Smooth muscle cell (in vitro differentiated cells): ENCODE measurements around the gene ADGRF1. TPM values are rescaled to one million over a fixed set of nuclear protein-coding genes. Genes with fewer than 3 reads are reported as not detected.

Experiments used
- DNase-seq: peaks from one replicate; lab custom pipeline; 2025; ENCODE audit not compliant: unreplicated experiment; lab: John Stamatoyannopoulos, UW
- H2AFZ ChIP-seq: fragments of 200-600 bp; sonication (generic); 2 replicates; pipeline ENCODE4 v1.6.0; 2016; ENCODE audit warnings: antibody characterized with exemption, low read depth, mild to moderate bottlenecking
- H3F3A ChIP-seq: fragments of 200-600 bp; sonication (generic); 2 replicates; pipeline ENCODE4 v1.6.0; 2017; ENCODE audit warnings: antibody characterized with exemption, low read depth
- H3K27ac ChIP-seq: fragments of 200-600 bp; sonication (generic); 2 replicates; pipeline ENCODE4 v1.5.1; 2016; ENCODE audit warnings: low read depth, mild to moderate bottlenecking
- H3K27me3 ChIP-seq: fragments of 200-600 bp; sonication (generic); 2 replicates; pipeline ENCODE4 v1.6.1; 2016; ENCODE audit warnings: low read depth, mild to moderate bottlenecking
- H3K36me3 ChIP-seq: fragments of 200-600 bp; sonication (generic); 2 replicates; pipeline ENCODE4 v1.5.1; 2016; ENCODE audit warnings: low read depth
- H3K4me1 ChIP-seq: fragments of 200-600 bp; sonication (generic); 2 replicates; pipeline ENCODE4 v1.5.1; 2016; ENCODE audit warnings: low read depth
- H3K4me2 ChIP-seq: fragments of 200-600 bp; sonication (generic); 2 replicates; pipeline ENCODE4 v1.6.0; 2016; ENCODE audit warnings: mild to moderate bottlenecking
- H3K4me3 ChIP-seq: fragments of 200-600 bp; sonication (generic); 2 replicates; pipeline ENCODE4 v1.5.1; 2016; ENCODE audit warnings: mild to moderate bottlenecking
- H3K79me2 ChIP-seq: fragments of 200-600 bp; sonication (generic); 2 replicates; pipeline ENCODE4 v1.6.0; 2016; ENCODE audit warnings: low read depth, mild to moderate bottlenecking
- H3K9ac ChIP-seq: fragments of 200-600 bp; sonication (generic); 2 replicates; pipeline ENCODE4 v1.6.0; 2016; ENCODE audit warnings: low read depth
- H3K9me3 ChIP-seq: fragments of 200-600 bp; sonication (generic); replicated peaks from 2 replicates; pipeline ENCODE4 v1.5.1; 2016; ENCODE audit warnings: low read depth
- H4K20me1 ChIP-seq: fragments of 200-600 bp; sonication (generic); 2 replicates; pipeline ENCODE4 v1.6.0; 2016; ENCODE audit warnings: low read depth
- WGBS: methylation state at CpG from one replicate; pipeline ENCODE4 v1.1.7; 2016; ENCODE audit warnings: low lambda C conversion rate; 5-methylcytosine and 5-hydroxymethylcytosine counted together
- polyA plus RNA-seq: library from polyadenylated mRNA; unstranded; fragments of >200 nt; fragmentation: Nextera tagmentation; extraction: Ambion mirVana; gene quantifications from 2 replicates; pipeline ENCODE4 v1.2.1, GENCODE V29; 2016
- total RNA-seq: library from RNA; depleted of rRNA; stranded (reverse); fragments of >200 nt; gene quantifications from 2 replicates; pipeline ENCODE4 v1.2.3, GENCODE V29; 2014
- TF ChIP-seq, protein P1 (sequence below): fragments of 200-600 bp; sonication (generic); IDR thresholded peaks from 2 replicates; pipeline ENCODE4 v1.5.1; 2017; ENCODE audit warnings: borderline replicate concordance, mild to moderate bottlenecking, antibody characterized with exemption; ENCODE audit not compliant: insufficient read depth, poor library complexity, severe bottlenecking

Gene ADGRF1
- total and polyA plus RNA-seq, 2 experiments from 2014 or later: not detected

DNA sequence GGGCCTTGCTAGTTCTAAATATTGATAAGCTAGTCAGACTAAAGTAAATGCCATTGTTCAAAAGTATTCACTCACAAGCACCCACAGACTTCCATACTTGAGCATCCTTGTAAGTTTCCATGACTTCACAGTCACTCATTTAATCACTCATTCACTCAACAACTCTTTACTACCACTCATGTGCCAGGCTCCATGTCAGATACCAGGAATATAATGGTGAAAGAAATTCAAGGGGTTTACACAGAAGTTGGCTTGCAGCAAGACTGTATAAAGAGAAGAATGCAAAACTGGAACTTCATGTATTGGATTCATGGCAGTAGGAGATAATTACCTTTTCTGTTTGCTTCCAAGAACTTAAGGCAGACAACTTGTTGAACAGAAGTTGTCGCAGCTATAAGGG is 36.6 kb downstream of the ADGRF1 start:
- Histone ChIP-seq H3K79me2 (no peaks in the 10 kb centered on the region), H2AFZ (no peak overlapping the region), H4K20me1 (no peaks in the 10 kb centered on the region), H3K27me3 (peaks cover 1% of the 10 kb centered on the region), H3K4me2 (no peak overlapping the region), H3K4me3 (no peak overlapping the region), H3K36me3 (no peaks in the 10 kb centered on the region), H3K9ac (no peak overlapping the region), H3K9me3 (no peaks in the 10 kb centered on the region), H3K27ac (no peak overlapping the region), H3F3A (no peaks in the 10 kb centered on the region), H3K4me1 (no peaks in the 10 kb centered on the region)
- DNase-seq: no peak
- TF ChIP-seq, protein P1, sequence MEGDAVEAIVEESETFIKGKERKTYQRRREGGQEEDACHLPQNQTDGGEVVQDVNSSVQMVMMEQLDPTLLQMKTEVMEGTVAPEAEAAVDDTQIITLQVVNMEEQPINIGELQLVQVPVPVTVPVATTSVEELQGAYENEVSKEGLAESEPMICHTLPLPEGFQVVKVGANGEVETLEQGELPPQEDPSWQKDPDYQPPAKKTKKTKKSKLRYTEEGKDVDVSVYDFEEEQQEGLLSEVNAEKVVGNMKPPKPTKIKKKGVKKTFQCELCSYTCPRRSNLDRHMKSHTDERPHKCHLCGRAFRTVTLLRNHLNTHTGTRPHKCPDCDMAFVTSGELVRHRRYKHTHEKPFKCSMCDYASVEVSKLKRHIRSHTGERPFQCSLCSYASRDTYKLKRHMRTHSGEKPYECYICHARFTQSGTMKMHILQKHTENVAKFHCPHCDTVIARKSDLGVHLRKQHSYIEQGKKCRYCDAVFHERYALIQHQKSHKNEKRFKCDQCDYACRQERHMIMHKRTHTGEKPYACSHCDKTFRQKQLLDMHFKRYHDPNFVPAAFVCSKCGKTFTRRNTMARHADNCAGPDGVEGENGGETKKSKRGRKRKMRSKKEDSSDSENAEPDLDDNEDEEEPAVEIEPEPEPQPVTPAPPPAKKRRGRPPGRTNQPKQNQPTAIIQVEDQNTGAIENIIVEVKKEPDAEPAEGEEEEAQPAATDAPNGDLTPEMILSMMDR: no peak
- WGBS: 90% methylated on average over 1 of the region's 1 CpG

- H3K9me3 ChIP-seq: no peaks in the 10 kb centered on the region
- H3K27ac ChIP-seq: no peak overlapping the region
- H2AFZ ChIP-seq: no peak overlapping the region
- TF ChIP-seq, protein P1: no peak
- H3K4me1 ChIP-seq: no peaks in the 10 kb centered on the region
- H3K79me2 ChIP-seq: no peaks in the 10 kb centered on the region
- H3F3A ChIP-seq: no peaks in the 10 kb centered on the region
- H3K27me3 ChIP-seq: no peaks in the 10 kb centered on the region
- H3K4me2 ChIP-seq: peak overlapping the region; percentile 36
- no peaks in the 10 kb centered on the region for H4K20me1 ChIP-seq
- no peak overlapping the region for H3K9ac ChIP-seq
- no peak overlapping the region for H3K4me3 ChIP-seq
- WGBS: 42% methylated on average over 3 of the region's 3 CpGs
- H3K36me3 ChIP-seq: no peaks in the 10 kb centered on the region
- DNase-seq: no peak
These were observed 37.7 kb downstream of the ADGRF1 start for GRCh38 chr6:47004463-47004862.

GRCh38 chr6:47000842-47001241 is 41.3 kb downstream of the ADGRF1 start:
- Histone ChIP-seq H4K20me1 (no peaks in the 10 kb centered on the region), H3K27me3 (no peaks in the 10 kb centered on the region), H3K27ac (no peak overlapping the region), H2AFZ (no peak overlapping the region), H3K4me3 (no peak overlapping the region), H3K9ac (no peak overlapping the region), H3K79me2 (no peaks in the 10 kb centered on the region), H3F3A (no peaks in the 10 kb centered on the region), H3K36me3 (no peaks in the 10 kb centered on the region), H3K4me1 (no peaks in the 10 kb centered on the region), H3K9me3 (no peaks in the 10 kb centered on the region), H3K4me2 (no peak overlapping the region)
- DNase-seq: no peak
- 98% methylated on average over 4 of the region's 4 CpGs for WGBS
- TF ChIP-seq, protein P1: no peak

GRCh38 chr6:46998436-46999017 is 43.6 kb downstream of the ADGRF1 start:
- H3K4me3 ChIP-seq: no peak overlapping the region
- H2AFZ ChIP-seq: no peak overlapping the region
- H3K27me3 ChIP-seq: no peaks in the 10 kb centered on the region
- WGBS: 65% methylated on average over 1 of the region's 1 CpG
- no peaks in the 10 kb centered on the region for H3K9me3 ChIP-seq
- TF ChIP-seq, protein P1: no peak
- no peak overlapping the region for H3K4me2 ChIP-seq
- H3K79me2 ChIP-seq: no peaks in the 10 kb centered on the region
- no peaks in the 10 kb centered on the region for H3K4me1 ChIP-seq
- H3F3A ChIP-seq: no peaks in the 10 kb centered on the region
- H3K27ac ChIP-seq: no peak overlapping the region
- no peaks in the 10 kb centered on the region for H3K36me3 ChIP-seq
- no peak overlapping the region for H3K9ac ChIP-seq
- H4K20me1 ChIP-seq: no peaks in the 10 kb centered on the region
- DNase-seq: no peak
